ENCODE data around the gene PDX1.

GRCh38 chr13:27973291-27973690, 53.5 kb downstream of the PDX1 start:
- TF ChIP-seq CTCF (IDR thresholded peaks at IDR 0.05; ENCODE audit: insufficient read depth, low read length) (no peak), POLR2AphosphoS5 (IDR thresholded peaks at IDR 0.05; ENCODE audit: low read depth) (no peak), REST (IDR thresholded peaks at IDR 0.05; ENCODE audit: insufficient replicate concordance, low read depth) (no peak), GABPA (IDR thresholded peaks at IDR 0.05; ENCODE audit: low read depth) (no peak)

All from HL-60 (cell line).